ENCODE results near the gene MC3R. TPM values are rescaled to one million over a fixed set of nuclear protein-coding genes. Genes with fewer than 3 reads are reported as not detected.

The MC3R gene
- total RNA-seq, 2 donors from 2014 or later: not detected

- Histone ChIP-seq H3K4me3 (no peak overlapping the region), H3K36me3 (no peaks in the 10 kb centered on the region), H3K27ac (no peak overlapping the region), H3K4me1 (replicated peaks) (no peaks in the 10 kb centered on the region), H3K9me3 (no peaks in the 10 kb centered on the region), H3K27me3 (replicated peaks; ENCODE audit: insufficient read depth) (no peaks in the 10 kb centered on the region)
- TF ChIP-seq POLR2AphosphoS5 (IDR thresholded peaks at IDR 0.05) (no peak), CTCF (IDR thresholded peaks at IDR 0.05) (no peak), POLR2A (IDR thresholded peaks at IDR 0.05) (no peak)
- intact Hi-C loops (cut with DNase I): no loop called here
- 51% methylated on average over 2 of the region's 2 CpGs for WGBS
- DNase-seq (ENCODE audit: low spot score): no peak
These were observed 29.7 kb downstream of the MC3R start for GRCh38 chr20:56278196-56278595.

- intact Hi-C loops (cut with DNase I): no loop called here
- Histone ChIP-seq H3K36me3 (no peaks in the 10 kb centered on the region), H3K4me3 (no peak overlapping the region), H3K27ac (no peak overlapping the region), H3K9me3 (no peaks in the 10 kb centered on the region), H3K4me1 (replicated peaks) (no peaks in the 10 kb centered on the region), H3K27me3 (replicated peaks; ENCODE audit: insufficient read depth) (no peaks in the 10 kb centered on the region)
- DNase-seq (ENCODE audit: low spot score): no peak
- WGBS: 87% methylated on average over 3 of the region's 3 CpGs
- no peak for TF ChIP-seq POLR2A (IDR thresholded peaks at IDR 0.05)
These were observed 37.0 kb downstream of the MC3R start for GRCh38 chr20:56285496-56285895.

GRCh38 chr20:56289652-56290051 is 41.1 kb downstream of the MC3R start:
- H3K27ac ChIP-seq: no peak overlapping the region
- no peaks in the 10 kb centered on the region for H3K9me3 ChIP-seq
- no peaks in the 10 kb centered on the region for H3K27me3 ChIP-seq (replicated peaks; ENCODE audit: insufficient read depth)
- DNase-seq (ENCODE audit: low spot score): no peak
- no peak for TF ChIP-seq CTCF (IDR thresholded peaks at IDR 0.05)
- TF ChIP-seq POLR2AphosphoS5 (IDR thresholded peaks at IDR 0.05): no peak
- no peak for TF ChIP-seq POLR2A (IDR thresholded peaks at IDR 0.05)
- intact Hi-C loops (cut with DNase I): no loop called here
- no peaks in the 10 kb centered on the region for H3K4me1 ChIP-seq (replicated peaks)
- 71% methylated on average over 5 of the region's 5 CpGs for WGBS
- no peaks in the 10 kb centered on the region for H3K36me3 ChIP-seq
- no peak overlapping the region for H3K4me3 ChIP-seq

- WGBS: 71% methylated on average over 1 of the region's 1 CpG
- no peak for TF ChIP-seq POLR2A (IDR thresholded peaks at IDR 0.05)
- Histone ChIP-seq H3K27me3 (replicated peaks; ENCODE audit: insufficient read depth) (no peaks in the 10 kb centered on the region), H3K9me3 (no peaks in the 10 kb centered on the region), H3K4me1 (replicated peaks) (no peaks in the 10 kb centered on the region), H3K4me3 (no peak overlapping the region), H3K27ac (no peak overlapping the region), H3K36me3 (no peaks in the 10 kb centered on the region)
- no peak for DNase-seq (ENCODE audit: low spot score)
- intact Hi-C loops (cut with DNase I): no loop called here
These were observed 50.8 kb downstream of the MC3R start for GRCh38 chr20:56299362-56299761.

Small RNAs within 50 kb of the gene (small RNA-seq; reads per million reads assigned to genes)
- gene RNA5SP487: 0 to 0.20 reads per million in 2 donors

Other genes starting within 250 kb of the MC3R start
- gene CBLN4, start 243.2 kb upstream of the MC3R start, total RNA-seq: 1 to 10 TPM in 1 of 2 donors, under 1 TPM in 1; 0.18 to 5.8 TPM
- gene FAM210B, start 110.2 kb downstream of the MC3R start, total RNA-seq: 100 to 1,000 TPM in 1 of 2 donors, 10 to 100 TPM in 1; 66.5 to 159 TPM
- gene AURKA, start 143.5 kb downstream of the MC3R start, total RNA-seq: 1 to 10 TPM; 2.6 to 9.9 TPM
- 10 to 100 TPM; 35.1 to 40.2 TPM for gene CSTF1, start 143.9 kb downstream of the MC3R start, total RNA-seq
- 1 to 10 TPM in 1 of 2 donors, under 1 TPM in 1; 0.59 to 1.2 TPM for gene CASS4, start 163.5 kb downstream of the MC3R start, total RNA-seq
- 10 to 100 TPM; 71.3 to 81.7 TPM for gene RTF2, start 219.9 kb downstream of the MC3R start, total RNA-seq

Data from prostate gland (tissue), 2 donors.